ENCODE results near the gene NEK6.

The NEK6 gene

GRCh38 chr9:124312290-124313265, 54.8 kb downstream of the NEK6 start:
- DNase-seq (ENCODE audit: extremely low read depth in 1 of 2, low read depth in 1 of 2): no peak

GRCh38 chr9:124313940-124314339, 56.2 kb downstream of the NEK6 start:
- no peak for DNase-seq (ENCODE audit: extremely low read depth in 1 of 2, low read depth in 1 of 2)

DNA sequence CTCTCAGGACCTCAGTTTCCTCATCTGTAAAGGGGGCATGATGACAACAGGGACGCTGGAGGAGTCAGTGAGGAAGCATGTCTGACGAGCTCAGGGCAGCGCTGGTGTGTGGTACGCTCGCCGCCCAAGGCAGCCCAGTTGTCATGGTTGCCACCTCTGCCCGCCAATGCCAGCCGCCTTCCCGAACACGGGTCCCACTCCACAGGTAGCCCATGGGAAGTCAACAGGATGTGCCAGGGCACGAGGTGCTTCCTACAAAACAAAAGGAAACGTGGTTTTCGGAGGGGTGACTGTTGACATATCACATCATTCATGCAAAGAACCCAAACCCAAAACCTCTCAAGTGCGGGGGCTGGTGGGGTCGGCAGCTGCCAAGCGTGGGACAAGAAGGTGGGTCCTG, 58.1 kb downstream of the NEK6 start:
- DNase-seq (ENCODE audit: extremely low read depth in 1 of 2, low read depth in 1 of 2): no peak

- DNase-seq (ENCODE audit: extremely low read depth in 1 of 2, low read depth in 1 of 2): peak in 1 of 2 donors; percentile 6
Observed at GRCh38 chr9:124320062-124320973, 62.6 kb downstream of the NEK6 start.

GRCh38 chr9:124321416-124321815, 63.7 kb downstream of the NEK6 start:
- DNase-seq (ENCODE audit: extremely low read depth in 1 of 2, low read depth in 1 of 2): no peak

DNA sequence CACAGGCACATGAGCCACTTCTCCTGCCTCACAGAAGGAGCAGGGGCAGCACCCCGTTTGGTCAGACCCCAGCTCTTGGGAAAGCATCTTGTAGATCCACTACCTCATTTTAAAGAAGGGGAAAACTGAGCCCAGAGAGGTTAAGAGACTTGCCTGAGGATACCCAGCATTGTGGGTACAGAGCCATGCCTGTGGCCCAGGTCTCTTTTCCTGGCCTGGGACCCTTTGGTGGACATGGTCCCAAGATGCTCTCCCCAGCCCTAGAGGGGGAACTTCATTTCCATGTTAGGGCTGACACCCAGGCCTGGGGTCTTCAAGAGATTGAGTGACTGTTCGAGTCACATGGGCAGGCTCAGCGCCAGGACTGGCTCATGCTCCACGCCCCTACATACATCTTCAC, 64.2 kb downstream of the NEK6 start:
- no peak for DNase-seq (ENCODE audit: extremely low read depth in 1 of 2, low read depth in 1 of 2)

- no peak for DNase-seq (ENCODE audit: extremely low read depth in 1 of 2, low read depth in 1 of 2)
Observed at GRCh38 chr9:124322618-124323432, 65.1 kb downstream of the NEK6 start.

GRCh38 chr9:124323904-124324303, 66.2 kb downstream of the NEK6 start:
- DNase-seq (ENCODE audit: extremely low read depth in 1 of 2, low read depth in 1 of 2): no peak

DNA sequence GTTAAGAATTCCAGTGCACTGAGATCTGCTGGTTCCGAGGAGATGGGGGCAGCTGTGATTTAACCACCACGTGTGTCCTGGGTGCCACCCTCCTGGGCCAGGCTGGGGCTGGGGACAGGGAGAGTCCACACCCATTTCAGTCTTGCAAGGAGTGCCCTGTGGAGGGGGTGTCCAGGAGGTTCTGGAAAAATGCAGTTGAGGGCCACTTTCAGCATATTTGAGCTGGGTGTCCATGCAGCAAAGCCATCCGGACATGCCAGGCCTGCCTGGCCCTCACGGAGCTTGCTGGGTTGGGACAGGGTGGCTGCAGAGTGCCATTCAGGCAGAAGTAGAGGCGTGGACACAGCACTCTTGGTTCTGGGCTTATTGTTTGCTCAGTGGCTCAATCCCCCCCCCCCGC, 68.1 kb downstream of the NEK6 start:
- no peak for DNase-seq (ENCODE audit: extremely low read depth in 1 of 2, low read depth in 1 of 2)

DNA sequence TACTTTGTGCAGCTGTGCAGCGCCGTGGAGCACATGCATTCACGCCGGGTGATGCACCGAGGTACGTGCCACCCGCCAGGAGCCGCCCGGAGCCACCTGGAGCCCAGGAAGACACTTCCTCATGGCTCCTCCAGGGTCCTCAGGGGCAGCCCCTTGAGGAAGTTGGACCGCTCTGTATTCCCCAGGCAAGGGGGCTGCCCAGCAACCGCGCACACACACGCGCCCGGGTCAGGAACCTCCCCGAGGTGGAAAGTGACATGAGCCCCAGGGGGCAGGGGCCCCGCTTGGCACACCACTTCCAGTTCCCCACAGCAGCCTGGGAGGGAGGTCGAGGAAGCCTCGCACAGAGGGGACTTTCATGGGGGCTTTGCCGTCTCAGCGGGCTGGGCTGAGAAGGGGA, 68.6 kb downstream of the NEK6 start:
- no peak for DNase-seq (ENCODE audit: extremely low read depth in 1 of 2, low read depth in 1 of 2)

DNA sequence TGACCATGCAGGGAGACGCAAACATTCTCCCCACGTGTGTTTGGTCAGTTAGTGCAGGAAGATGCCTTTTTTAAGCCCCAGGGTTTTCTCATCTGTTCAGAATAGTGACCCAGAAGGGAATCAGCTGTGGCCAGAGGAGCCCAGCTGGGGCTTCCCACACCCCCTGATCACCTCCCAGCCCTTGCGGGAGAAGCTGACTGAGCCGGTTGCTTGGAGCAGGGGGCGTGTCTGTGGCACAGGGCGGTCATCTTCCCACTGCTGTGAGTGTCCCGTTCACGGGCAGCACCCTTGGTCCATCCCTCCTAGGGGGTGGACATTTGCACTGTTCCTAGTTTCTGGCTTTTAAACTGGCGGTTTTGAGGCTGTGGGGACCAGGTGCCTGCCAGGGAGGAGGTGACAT, 69.7 kb downstream of the NEK6 start:
- no peak for DNase-seq (ENCODE audit: extremely low read depth in 1 of 2, low read depth in 1 of 2)

- DNase-seq (ENCODE audit: extremely low read depth in 1 of 2, low read depth in 1 of 2): no peak
Observed at GRCh38 chr9:124328285-124328684, 70.5 kb downstream of the NEK6 start.

DNA sequence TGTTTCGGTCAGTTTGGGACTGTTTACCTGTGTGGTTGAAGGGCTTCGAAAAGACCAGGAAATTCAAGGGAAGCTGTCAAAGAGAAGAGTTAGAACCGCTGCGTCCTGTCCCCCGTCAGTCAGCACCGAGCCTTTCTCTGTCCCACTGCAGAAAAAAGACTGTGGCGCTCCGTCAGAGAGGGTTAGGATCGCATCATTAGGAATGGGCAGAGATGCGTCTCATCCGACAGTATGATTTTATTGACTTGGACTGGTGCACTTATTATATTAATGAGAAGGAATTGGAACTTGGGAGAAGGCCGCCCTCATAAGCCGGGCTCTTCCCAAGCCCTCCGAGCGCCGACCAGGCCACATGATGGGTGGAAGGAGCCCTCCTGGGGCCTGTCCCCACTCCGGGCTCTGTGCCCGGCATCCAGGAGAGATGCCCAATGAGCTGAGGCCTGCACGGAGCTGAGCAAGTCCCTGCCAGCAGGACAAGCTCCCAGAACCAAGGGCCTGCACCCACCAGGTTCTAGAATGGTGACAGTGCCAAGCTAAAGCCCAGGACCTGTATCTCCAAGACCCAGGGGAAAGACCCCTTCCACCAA, 71.5 kb downstream of the NEK6 start:
- DNase-seq (ENCODE audit: extremely low read depth in 1 of 2, low read depth in 1 of 2): no peak

DNA sequence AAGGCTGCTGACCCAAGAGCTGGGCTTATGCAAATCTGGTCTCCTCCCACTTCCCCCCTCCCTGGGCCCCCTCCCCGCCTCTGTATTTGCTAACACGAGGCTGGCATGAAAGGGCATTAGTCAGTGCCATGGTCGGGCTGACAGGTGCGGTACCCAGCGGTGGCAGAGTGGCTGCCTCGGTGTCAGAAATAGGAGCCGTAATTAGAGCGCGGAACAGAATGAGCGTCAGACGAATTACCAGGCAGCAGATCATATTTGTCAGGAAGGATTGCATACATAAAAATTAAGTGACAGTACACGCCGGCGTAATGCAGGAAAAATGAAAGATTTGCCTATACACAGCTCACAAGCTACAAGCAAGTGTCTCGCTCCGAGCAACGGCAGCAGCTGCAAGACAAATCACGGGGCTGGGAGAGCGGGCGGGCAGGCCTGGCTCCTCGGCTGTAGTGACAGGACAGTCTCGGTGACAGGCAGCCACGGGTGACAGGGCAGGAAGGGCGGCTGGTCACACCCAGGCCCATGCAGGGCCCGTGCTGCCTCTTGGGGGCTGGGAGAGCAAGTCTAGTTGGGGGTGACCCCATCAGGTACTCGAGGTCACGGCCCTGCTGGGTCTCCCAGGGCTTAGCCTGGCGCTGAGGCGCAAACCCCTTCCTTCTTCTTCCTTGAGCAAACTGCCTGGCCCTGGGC, 72.4 kb downstream of the NEK6 start:
- DNase-seq (ENCODE audit: extremely low read depth in 1 of 2, low read depth in 1 of 2): no peak

DNA sequence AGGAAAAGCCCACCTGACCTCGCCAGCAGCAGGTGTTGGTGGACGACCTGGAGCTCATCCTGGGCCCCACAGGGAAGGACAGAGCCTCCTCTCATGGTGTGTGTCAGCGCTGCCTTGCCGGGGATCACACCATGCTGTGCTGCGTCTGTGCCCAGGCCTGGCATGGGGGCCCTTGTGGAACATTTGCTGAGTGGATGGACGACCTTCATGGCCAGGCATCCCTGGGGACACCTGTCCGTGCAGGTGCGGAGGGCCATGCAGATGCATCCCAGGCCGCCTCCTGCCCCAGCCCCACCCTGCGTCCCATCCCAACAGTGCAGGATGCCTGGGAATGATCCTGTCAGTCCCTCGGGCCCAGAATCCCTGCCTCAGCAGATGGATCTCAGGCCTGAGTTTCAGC, 73.8 kb downstream of the NEK6 start:
- DNase-seq (ENCODE audit: extremely low read depth in 1 of 2, low read depth in 1 of 2): no peak

GRCh38 chr9:124332361-124333202, 74.8 kb downstream of the NEK6 start:
- DNase-seq (ENCODE audit: extremely low read depth in 1 of 2, low read depth in 1 of 2): no peak

GRCh38 chr9:124333203-124333579, 75.4 kb downstream of the NEK6 start:
- no peak for DNase-seq (ENCODE audit: extremely low read depth in 1 of 2, low read depth in 1 of 2)

DNA sequence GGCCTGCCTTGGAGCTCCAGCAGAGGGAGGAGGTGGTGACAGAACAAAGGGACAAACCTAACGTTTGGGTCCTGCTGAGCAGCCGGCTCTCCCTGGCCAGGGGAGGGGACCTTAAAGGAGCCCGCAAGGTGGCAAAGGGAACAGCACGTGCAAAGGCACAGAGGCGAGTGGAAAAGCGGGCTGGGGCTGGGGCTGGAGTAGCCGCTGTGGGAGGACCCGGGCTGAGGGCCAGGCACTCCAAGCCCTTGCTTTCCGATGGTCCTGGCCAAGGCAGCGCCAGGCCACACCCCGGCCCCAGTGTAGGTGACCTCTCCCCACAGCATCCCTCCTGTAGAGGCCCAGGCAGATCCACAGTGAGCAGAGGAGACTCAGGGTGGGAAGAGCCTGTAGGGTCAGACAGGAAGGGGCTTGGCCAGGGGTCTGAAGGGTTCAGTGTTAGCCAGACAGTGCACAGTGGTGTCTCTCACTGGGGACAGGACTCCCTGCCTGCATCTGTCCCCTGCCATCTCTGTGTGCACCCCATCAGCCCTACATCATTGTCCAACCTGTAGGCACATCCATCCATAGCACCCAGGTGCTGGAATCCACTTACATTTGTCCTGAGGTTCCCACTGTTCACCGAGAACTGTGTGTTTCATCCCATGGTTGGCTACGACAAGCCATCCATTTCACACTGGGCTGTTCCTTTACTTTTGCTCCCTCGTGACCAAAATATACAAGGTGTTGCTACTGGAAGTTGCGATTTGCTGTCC, 77.0 kb downstream of the NEK6 start:
- DNase-seq (ENCODE audit: extremely low read depth in 1 of 2, low read depth in 1 of 2): no peak
